ENCODE data around the gene SMG6.

DNA sequence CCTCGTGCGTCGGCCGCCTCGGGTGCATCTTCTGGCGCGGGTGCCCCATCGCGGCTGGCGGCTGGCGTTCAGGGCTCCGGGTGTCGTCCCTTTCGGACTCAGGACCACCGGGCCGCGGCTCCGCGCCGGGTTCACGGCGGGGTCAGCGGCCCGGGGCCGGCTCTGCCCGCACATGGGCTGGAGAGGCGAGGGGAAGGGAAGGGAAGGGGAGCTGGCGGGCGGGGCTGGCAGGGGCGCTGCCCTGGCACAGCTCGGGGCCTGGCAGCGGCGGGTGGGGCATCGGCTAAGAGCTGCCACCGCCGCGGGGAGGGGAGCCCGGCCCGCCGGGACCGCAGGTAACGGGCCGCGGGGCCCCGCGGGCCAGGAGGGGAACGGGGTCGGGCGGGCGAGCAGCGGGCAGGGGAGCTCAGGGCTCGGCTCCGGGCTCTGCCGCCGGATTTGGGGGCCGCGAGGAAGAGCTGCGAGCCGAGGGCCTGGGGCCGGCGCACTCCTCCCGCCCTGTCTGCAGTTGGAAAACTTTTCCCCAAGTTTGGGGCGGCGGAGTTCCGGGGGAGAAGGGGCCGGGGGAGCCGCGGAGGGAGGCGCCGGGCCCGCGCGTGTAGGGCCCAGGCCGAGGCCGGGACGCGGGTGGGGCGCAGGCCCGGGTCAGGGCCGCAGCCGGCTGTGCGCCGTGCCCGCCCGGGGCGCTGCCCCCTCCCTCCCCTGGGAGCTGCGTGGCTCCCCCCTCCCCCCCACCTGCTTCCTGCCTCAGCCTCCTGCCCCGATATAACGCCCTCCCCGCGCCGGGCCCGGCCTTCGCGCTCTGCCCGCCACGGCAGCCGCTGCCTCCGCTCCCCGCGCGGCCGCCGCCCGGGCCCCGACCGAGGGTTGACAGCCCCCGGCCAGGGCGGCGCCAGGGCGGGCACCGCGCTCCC lies 248.0 kb downstream of the SMG6 start:
- TF ChIP-seq, protein P1, sequence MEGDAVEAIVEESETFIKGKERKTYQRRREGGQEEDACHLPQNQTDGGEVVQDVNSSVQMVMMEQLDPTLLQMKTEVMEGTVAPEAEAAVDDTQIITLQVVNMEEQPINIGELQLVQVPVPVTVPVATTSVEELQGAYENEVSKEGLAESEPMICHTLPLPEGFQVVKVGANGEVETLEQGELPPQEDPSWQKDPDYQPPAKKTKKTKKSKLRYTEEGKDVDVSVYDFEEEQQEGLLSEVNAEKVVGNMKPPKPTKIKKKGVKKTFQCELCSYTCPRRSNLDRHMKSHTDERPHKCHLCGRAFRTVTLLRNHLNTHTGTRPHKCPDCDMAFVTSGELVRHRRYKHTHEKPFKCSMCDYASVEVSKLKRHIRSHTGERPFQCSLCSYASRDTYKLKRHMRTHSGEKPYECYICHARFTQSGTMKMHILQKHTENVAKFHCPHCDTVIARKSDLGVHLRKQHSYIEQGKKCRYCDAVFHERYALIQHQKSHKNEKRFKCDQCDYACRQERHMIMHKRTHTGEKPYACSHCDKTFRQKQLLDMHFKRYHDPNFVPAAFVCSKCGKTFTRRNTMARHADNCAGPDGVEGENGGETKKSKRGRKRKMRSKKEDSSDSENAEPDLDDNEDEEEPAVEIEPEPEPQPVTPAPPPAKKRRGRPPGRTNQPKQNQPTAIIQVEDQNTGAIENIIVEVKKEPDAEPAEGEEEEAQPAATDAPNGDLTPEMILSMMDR (IDR thresholded peaks at IDR 0.05): no peak
- no peak for TF ChIP-seq POLR2A (IDR thresholded peaks at IDR 0.05)

Measured in esophagus squamous epithelium (tissue), 4 donors.